K562 (cell line): ENCODE data around the gene SIGLEC11. TPM values are rescaled to one million over a fixed set of nuclear protein-coding genes. Genes with fewer than 3 reads are reported as not detected.

Source experiments
- CBFA2T3 ChIP-seq: fragments of 450-650 bp; IDR thresholded peaks from 2 replicates; pipeline ENCODE4 v1.6.1; 2017
- DMBX1 ChIP-seq: fragments of 250-450 bp; sonication (Bioruptor Pico); IDR thresholded peaks from 2 replicates; pipeline ENCODE4 v1.8.0; 2022; ENCODE audit warnings: inconsistent platforms, mild to moderate bottlenecking, moderate library complexity, borderline replicate concordance
- EGR1 ChIP-seq: fragments of 450-650 bp; conservative IDR thresholded peaks from 2 replicates; pipeline ENCODE4 v1.6.1; 2017; ENCODE audit warnings: mild to moderate bottlenecking
- GATAD2A ChIP-seq: fragments of 450-650 bp; IDR thresholded peaks from 2 replicates; pipeline ENCODE4 v1.6.1; 2017
- GMEB1 ChIP-seq: fragments of 250-450 bp; sonication (Bioruptor Pico); IDR thresholded peaks from 2 replicates; pipeline ENCODE4 v1.4.0; 2020; ENCODE audit warnings: mild to moderate bottlenecking
- MAFK ChIP-seq: IDR thresholded peaks from 2 replicates; pipeline ENCODE4 v1.6.1; 2011; ENCODE audit warnings: low read length, improper control_type of control experiment
- MGA ChIP-seq: fragments of 450-650 bp; IDR thresholded peaks from 2 replicates; pipeline ENCODE4 v1.6.1; 2016; ENCODE audit warnings: mild to moderate bottlenecking, moderate library complexity
- PML ChIP-seq: IDR thresholded peaks from 2 replicates; pipeline ENCODE4 v1.6.1; 2012; ENCODE audit warnings: low read length, inconsistent platforms
- PREB ChIP-seq: sonication (generic); formaldehyde crosslinking; IDR thresholded peaks from 2 replicates; pipeline ENCODE4 v1.8.1; 2023; ENCODE audit warnings: mild to moderate bottlenecking, missing genetic modification reagents
- SFPQ ChIP-seq: fragments of 200-400 bp; formaldehyde crosslinking; IDR thresholded peaks from 2 replicates; pipeline ENCODE4 v1.6.1; 2017; ENCODE audit warnings: mild to moderate bottlenecking, low read depth, low read length, moderate library complexity
- SMAD4 ChIP-seq: fragments of 250-450 bp; sonication (Bioruptor Pico); conservative IDR thresholded peaks from 2 replicates; pipeline ENCODE4 v1.8.0; 2021; ENCODE audit warnings: inconsistent platforms, mild to moderate bottlenecking, moderate library complexity
- ZKSCAN3 ChIP-seq: fragments of 250-450 bp; sonication (Bioruptor Pico); IDR thresholded peaks from 2 replicates; pipeline ENCODE4 v1.4.0; 2020
- ZNF561 ChIP-seq: fragments of 450-650 bp; formaldehyde crosslinking; conservative IDR thresholded peaks from 2 replicates; pipeline ENCODE4 v1.4.0; 2020; ENCODE audit warnings: mild to moderate bottlenecking, moderate library complexity
- polyA plus RNA-seq, 8 experiments: library from polyadenylated mRNA; depleted of rRNA in 4 of 8; stranded (reverse) in 5 of 8; unstranded in 3 of 8; fragments of >200 nt; fragmentation: Nextera tagmentation in 2 of 8; fragmentation: Illumina TruSeq in 1 of 8; extraction: Ambion mirVana in 2 of 8; extraction: Trizol in 1 of 8; gene quantifications; 2 replicates each; pipeline versions ENCODE4 v1.2.1 to v1.2.3, GENCODE V29; 2011 to 2014; ENCODE audit warnings: inconsistent platforms in 1 of 8, missing spikeins in 1 of 8
- total RNA-seq, 7 experiments: library from RNA; depleted of rRNA in 6 of 7; stranded (reverse); fragments of >200 nt in 6 of 7; fragmentation: Illumina TruSeq in 2 of 7; extraction: Trizol in 2 of 7; gene quantifications; 2 replicates each; pipeline versions ENCODE4 v1.2.1 to v1.2.3, GENCODE V29; 2011 to 2021; ENCODE audit warnings: low replicate concordance in 1 of 7

The SIGLEC11 gene
- total and polyA plus RNA-seq, 9 of the 15 experiments (the other 6 are each of a cell fraction or from before 2014, with no cell fraction given) = not detected

- TF ChIP-seq GMEB1 (CRISPR knock-in tag) = no peak
- no peak for TF ChIP-seq MGA
- TF ChIP-seq PREB (CRISPR knock-in tag) = no peak
- TF ChIP-seq EGR1 = no peak
- TF ChIP-seq CBFA2T3 = no peak
- no peak for TF ChIP-seq SFPQ
- no peak for TF ChIP-seq DMBX1 (CRISPR knock-in tag)
- no peak for TF ChIP-seq GATAD2A
- TF ChIP-seq ZNF561 (CRISPR knock-in tag) = no peak
- TF ChIP-seq SMAD4 (CRISPR knock-in tag) = no peak
- no peak for TF ChIP-seq MAFK
- no peak for TF ChIP-seq ZKSCAN3
- no peak for TF ChIP-seq PML
Measured at GRCh38 chr19:49932731-49933131, 28.2 kb downstream of the SIGLEC11 start (continued).
